SHP77 (cell line): Measurements from ENCODE around the gene ABCB8.
A peak's percentile ranks its signal among the peaks of the same experiment; 100 is the strongest.
"Not testable (repeated sequence)": the region's sequence is repeated elsewhere in the genome, so short reads cannot be mapped to it uniquely, and the experiment has no call there.

Experiments
- DNase-seq, 2 experiments: peaks; one replicate each; lab custom pipeline; 2025; lab: John Stamatoyannopoulos, UW

Gene ABCB8

DNA sequence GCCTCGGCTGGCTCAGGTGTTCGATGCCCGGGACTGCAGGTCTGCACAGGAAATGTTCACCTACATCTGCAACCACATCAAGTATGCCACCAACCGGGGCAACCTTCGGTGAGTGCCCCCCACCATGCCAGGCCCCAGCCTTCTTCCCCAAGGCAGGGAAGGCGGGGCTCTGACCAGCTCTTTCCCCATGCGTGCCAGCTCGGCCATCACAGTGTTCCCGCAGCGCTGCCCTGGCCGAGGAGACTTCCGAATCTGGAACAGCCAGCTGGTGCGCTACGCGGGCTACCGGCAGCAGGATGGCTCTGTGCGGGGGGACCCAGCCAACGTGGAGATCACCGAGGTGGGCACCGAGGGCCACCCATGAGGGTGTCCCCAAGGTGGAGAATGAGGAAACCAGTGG is 29.9 kb upstream of the ABCB8 start:
- no peak for DNase-seq

- DNase-seq = no peak
These were observed 29.2 kb upstream of the ABCB8 start for GRCh38 chr7:150999001-150999400.

DNA sequence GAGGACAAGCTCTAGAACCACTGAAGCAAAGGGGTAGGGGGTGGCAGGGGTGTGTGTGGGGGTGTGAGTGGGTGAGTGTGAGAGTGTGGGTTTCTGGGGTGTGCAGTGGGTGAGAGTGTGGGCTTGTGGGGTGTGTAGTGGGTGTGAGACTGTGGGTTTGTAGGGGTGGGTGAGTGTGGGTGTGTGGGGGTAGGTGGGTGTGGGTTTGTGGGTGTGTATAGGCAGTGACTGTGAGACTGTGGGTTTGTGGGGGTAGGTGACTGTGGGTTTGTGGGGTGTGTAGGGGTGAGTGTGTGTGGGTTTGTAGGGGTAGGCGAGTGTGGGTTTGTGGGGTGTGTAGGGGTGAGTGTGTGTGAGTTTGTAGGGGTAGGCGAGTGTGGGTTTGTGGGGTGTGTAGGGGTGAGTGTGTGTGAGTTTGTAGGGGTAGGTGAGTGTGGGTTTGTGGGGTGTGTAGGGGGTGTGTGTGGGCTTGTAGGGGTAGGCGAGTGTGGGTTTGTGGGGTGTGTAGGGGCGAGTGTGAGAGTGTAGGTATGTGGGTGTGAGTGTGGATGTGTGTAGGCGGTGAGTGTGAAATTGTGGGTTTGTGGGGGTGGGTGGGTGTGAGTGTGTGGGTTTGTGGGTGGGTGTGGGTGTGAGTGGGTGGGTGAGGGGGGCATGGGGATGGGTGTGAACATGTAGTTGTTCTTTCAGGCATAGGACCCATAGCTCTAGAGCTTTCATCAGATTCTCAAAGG is 28.6 kb upstream of the ABCB8 start:
- no peak for DNase-seq

GRCh38 chr7:151000897-151001495 is 27.3 kb upstream of the ABCB8 start:
- DNase-seq = no peak

GRCh38 chr7:151001546-151001945 is 26.7 kb upstream of the ABCB8 start:
- no peak for DNase-seq

DNA sequence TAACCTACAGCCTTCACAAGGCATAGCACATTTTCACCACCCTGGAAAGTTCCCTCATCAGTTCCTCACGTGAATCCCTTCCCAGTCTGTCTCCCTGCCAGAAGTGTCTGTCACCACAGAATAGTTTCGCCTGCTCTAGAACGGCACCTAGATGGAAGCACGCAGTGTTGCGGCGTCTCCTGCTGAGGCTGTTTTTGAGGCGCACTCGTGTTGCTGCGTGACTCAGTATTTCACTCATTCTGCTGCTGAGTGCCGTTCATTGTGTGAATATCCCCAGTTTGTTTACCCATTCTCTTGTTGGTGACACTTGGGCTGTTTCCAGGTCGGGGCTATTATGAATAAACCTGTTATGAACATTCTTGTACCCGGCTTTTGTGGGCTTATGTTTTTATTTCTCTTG is 24.7 kb upstream of the ABCB8 start:
- peak; percentile 23 to 43 for DNase-seq

DNA sequence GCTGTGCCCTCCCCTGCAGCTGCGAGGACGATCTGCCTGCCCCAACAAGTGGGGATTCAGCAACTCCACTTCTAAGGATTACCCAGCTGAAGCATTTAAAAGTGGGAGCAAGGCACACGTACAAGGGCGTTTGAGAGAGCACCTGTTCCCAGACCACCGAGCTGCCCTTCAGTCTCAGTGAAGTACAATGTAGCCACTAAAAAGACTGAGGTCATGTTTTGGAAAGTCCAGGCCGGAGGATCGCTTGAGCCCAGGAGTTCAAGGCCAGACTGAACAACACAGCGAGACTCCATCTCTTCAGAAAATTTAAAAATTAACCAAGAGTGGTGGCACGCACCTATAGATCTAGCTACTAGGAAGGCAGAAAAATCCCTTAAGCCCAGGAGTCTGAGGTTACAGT is 22.7 kb upstream of the ABCB8 start:
- no peak for DNase-seq

- DNase-seq = no peak
These were observed 21.5 kb upstream of the ABCB8 start for GRCh38 chr7:151006590-151007300.

DNA sequence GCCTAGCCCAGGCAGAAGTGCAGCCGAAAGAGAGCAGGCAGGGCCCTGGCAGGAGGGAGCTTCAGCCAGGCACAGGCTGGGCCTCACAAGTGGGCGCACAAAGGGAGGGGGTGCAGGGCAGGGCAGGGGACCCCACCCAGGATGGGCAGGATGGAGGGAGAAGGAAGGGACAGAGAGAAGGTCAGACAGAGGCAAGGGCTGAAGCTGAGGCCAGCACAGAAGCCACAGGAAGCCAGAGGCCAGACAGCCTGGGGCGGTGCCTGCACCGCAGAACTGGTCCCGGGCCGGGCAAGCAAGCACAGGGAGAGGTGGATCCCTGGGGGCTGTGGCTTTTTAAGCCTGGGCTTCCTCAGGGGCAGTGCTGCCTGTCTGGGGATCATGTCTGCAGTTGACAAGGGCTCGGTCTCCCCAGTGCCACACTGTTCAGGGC is 20.8 kb upstream of the ABCB8 start:
- no peak for DNase-seq

DNA sequence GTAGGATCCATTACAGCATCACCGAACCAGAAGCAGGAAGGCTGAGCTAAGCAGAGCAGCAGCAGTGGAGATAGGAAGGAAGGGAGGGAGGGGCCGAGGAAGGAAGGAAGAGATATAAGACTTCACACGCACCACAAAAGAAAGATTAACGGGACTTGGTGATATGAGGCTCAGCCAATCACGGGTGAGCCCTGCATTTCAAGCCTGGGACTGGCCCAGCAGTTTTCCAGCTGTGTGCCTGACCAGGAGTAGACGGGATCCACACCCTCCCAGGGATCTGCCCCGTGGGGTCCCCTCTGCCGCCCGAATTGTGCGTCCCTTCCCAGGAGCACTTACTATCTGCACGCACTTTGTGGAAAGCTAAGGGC is 20.1 kb upstream of the ABCB8 start:
- DNase-seq = no peak

DNA sequence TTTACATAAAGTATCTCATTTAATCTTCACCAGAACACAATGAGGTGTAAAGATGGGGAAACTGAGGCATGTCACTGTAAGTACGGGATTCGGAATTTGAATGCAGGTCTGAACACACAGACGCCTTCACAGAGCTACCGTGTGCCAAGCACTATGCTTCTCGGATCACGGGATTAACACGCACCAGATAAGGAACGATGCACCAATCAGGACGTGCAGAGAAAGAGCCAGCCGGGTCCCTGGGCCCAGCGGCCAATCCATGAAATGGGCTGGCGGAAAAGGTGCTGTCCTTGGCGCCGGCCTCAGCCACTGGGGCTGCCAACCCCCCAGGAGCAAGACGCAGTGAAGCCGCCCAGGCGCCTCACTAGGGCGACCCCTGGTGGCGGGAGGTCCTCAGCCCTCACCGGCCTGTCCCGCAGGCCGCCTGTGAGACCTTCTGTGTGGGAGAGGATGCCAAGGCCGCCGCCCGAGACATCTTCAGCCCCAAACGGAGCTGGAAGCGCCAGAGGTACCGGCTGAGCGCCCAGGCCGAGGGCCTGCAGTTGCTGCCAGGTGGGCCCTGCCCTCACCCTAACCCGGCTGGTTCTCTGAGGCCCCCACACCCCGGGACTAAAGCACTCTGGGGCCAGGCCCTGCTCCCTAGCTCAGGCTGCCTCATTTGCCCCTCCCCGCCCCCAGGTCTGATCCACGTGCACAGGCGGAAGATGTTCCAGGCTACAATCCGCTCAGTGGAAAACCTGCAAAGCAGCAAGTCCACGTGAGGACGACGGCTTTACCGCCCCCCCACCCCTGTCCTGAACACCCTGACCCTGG is 19.5 kb upstream of the ABCB8 start:
- DNase-seq = peak in 1 of 2 experiments; percentile 33

- DNase-seq = no peak
These were observed 18.8 kb upstream of the ABCB8 start for GRCh38 chr7:151009327-151010036.

GRCh38 chr7:151010037-151010306 is 18.3 kb upstream of the ABCB8 start:
- DNase-seq = no peak

GRCh38 chr7:151010307-151011096 is 17.7 kb upstream of the ABCB8 start:
- no peak for DNase-seq

- DNase-seq = no peak
These were observed 17.2 kb upstream of the ABCB8 start for GRCh38 chr7:151011097-151011409.

GRCh38 chr7:151011616-151012015 is 16.6 kb upstream of the ABCB8 start:
- DNase-seq = not testable (repeated sequence)

GRCh38 chr7:151012031-151012692 is 16.1 kb upstream of the ABCB8 start:
- no peak for DNase-seq

- peak in 1 of 2 experiments; percentile 29 for DNase-seq
These were observed 15.3 kb upstream of the ABCB8 start for GRCh38 chr7:151012911-151013347.

- no peak for DNase-seq
These were observed 14.9 kb upstream of the ABCB8 start for GRCh38 chr7:151013356-151013732.

- no peak for DNase-seq
These were observed 14.3 kb upstream of the ABCB8 start for GRCh38 chr7:151013733-151014497.
